ENCODE measurements around the gene CDCA5. TPM values are rescaled to one million over a fixed set of nuclear protein-coding genes. Genes with fewer than 3 reads are reported as not detected.

CDCA5 gene
- total RNA-seq, 2 donors from 2014 or later = 2.3 TPM; not detected in 1

- TF ChIP-seq POLR2A (IDR thresholded peaks at IDR 0.05) (no peak), CTCF (IDR thresholded peaks at IDR 0.05) (no peak)
- H3K4me1 ChIP-seq = peaks cover 2% of the 10 kb centered on the region
- H3K9me3 ChIP-seq = no peaks in the 10 kb centered on the region
- WGBS, 2 donors = 49 to 74% methylated on average over 33 to 55 of the region's 56 CpGs
- no peak overlapping the region for H3K4me3 ChIP-seq
- DNase-seq (no peak), ATAC-seq (no peak)
- H3K27ac ChIP-seq = no peak overlapping the region
- H3K27me3 ChIP-seq = no peaks in the 10 kb centered on the region
- intact Hi-C loops (cut with DNase I) = no loop called here
- no peaks in the 10 kb centered on the region for H3K36me3 ChIP-seq (replicated peaks in 1 of 2; ENCODE audit: insufficient read depth in 1 of 2, low read depth in 2 of 2)
Observed at GRCh38 chr11:65047581-65048422, 36.0 kb downstream of the CDCA5 start.

DNA sequence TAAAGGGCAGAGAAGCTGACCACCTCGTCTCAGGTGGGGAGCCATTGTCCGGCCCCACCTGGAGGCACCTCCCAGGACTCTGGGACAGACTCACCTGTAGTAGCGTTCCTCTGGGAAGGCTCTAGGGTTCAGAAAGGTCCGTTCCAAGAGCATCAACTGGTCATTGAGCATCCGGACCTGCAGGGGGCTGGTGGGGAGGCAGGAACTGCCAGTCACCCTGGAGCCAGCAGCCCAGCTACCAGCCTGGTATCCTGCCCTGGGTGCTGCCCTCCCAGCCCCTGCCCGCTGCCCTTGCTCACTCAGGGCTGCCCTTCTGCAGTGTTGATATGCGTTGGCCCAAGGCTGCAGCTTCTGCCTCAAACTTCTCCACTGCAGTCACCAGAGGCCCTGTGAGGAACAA lies 38.1 kb downstream of the CDCA5 start:
- TF ChIP-seq POLR2A (IDR thresholded peaks at IDR 0.05) (no peak), CTCF (IDR thresholded peaks at IDR 0.05) (no peak)
- DNase-seq (no peak), ATAC-seq (no peak)
- H3K36me3 ChIP-seq (replicated peaks in 1 of 2; ENCODE audit: insufficient read depth in 1 of 2, low read depth in 2 of 2) = no peaks in the 10 kb centered on the region
- no peak overlapping the region for H3K27ac ChIP-seq
- H3K9me3 ChIP-seq = no peaks in the 10 kb centered on the region
- WGBS, 2 donors = 82 to 100% methylated on average over 1 to 7 of the region's 7 CpGs
- intact Hi-C loops (cut with DNase I) = no loop called here
- peaks cover 16% of the 10 kb centered on the region for H3K4me1 ChIP-seq
- no peaks in the 10 kb centered on the region for H3K27me3 ChIP-seq
- no peak overlapping the region for H3K4me3 ChIP-seq

DNA sequence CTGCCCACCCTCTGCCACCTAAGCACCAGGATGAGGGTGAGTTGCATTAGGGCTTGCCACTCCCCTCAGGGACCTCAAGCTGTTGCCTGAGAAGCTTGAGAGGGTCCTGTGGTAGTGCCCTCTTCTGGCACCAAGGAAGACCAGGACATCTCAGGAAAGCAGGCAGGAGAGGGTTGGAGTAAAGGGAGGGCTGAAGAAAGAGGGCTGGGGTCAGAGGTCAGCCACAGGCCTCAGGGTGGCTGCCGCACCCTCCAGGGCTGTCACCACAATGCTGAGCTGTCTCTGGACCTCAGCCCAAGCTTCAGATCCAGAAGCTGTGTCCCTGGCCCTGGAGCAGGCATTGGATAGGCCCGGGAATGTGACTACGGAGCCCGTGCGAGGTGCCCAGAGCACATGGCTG lies 38.8 kb downstream of the CDCA5 start:
- H3K27ac ChIP-seq = no peak overlapping the region
- no peak for ATAC-seq
- no peak overlapping the region for H3K4me3 ChIP-seq
- H3K4me1 ChIP-seq = peaks cover 21% of the 10 kb centered on the region
- intact Hi-C loops (cut with DNase I) = no loop called here
- no peaks in the 10 kb centered on the region for H3K27me3 ChIP-seq
- H3K9me3 ChIP-seq = no peaks in the 10 kb centered on the region
- H3K36me3 ChIP-seq (replicated peaks in 1 of 2; ENCODE audit: insufficient read depth in 1 of 2, low read depth in 2 of 2) = no peaks in the 10 kb centered on the region
- no peak for TF ChIP-seq POLR2A (IDR thresholded peaks at IDR 0.05)
- no peak for TF ChIP-seq CTCF (IDR thresholded peaks at IDR 0.05)
- WGBS, 2 donors = 83 to 98% methylated on average over 1 to 4 of the region's 5 CpGs
- DNase-seq = no peak

DNA sequence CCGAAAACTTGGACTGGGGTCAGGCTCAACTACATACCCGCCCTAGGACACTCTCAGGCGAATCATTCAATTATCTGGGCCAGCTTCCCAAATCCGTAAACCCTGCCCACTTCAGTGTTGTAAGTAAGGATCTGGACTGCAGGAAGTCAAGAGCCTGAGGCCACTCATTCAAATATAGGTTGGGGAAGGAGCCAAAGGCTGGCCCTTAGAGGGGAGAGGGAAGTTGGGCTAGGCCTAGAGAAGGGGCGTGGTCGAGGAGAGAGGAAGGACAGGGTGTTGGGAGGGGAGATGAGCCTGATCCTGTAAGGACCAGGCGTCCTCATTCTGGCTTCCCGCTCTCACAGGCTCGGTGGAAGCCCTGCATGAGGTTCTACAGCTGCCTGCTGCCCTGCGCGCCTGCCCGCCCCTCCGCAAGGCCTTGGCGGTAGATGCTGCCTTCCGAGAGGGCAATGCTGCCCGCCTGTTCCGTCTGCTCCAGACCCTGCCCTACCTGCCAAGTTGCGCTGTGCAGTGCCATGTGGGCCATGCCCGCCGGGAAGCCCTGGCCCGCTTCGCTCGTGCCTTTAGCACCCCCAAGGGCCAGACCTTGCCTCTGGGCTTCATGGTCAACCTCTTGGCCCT lies 39.8 kb downstream of the CDCA5 start:
- DNase-seq (peak in 1 of 4 donors; percentile 64), ATAC-seq (no peak)
- intact Hi-C loops (cut with DNase I) = no loop called here
- H3K4me1 ChIP-seq = peaks cover 23% of the 10 kb centered on the region
- no peak overlapping the region for H3K4me3 ChIP-seq
- H3K27ac ChIP-seq = no peak overlapping the region
- TF ChIP-seq POLR2A (IDR thresholded peaks at IDR 0.05) = no peak
- no peak for TF ChIP-seq CTCF (IDR thresholded peaks at IDR 0.05)
- no peaks in the 10 kb centered on the region for H3K36me3 ChIP-seq (replicated peaks in 1 of 2; ENCODE audit: insufficient read depth in 1 of 2, low read depth in 2 of 2)
- no peaks in the 10 kb centered on the region for H3K9me3 ChIP-seq
- WGBS, 2 donors = 80 to 90% methylated on average over 23 of the region's 23 CpGs
- H3K27me3 ChIP-seq = no peaks in the 10 kb centered on the region
